OCI-LY3 (cell line): ENCODE measurements around the gene AK1.

ENCODE experiments used
- CTCF ChIP-seq: fragments of 200-600, 300-600 bp; sonication (generic); IDR thresholded peaks from 2 replicates; pipeline ENCODE4 v1.5.1; 2014; ENCODE audit warnings: antibody characterized with exemption, low read length, low read depth
- EZH2phosphoT487 ChIP-seq: fragments of 200-600 bp; shearing (Covaris generic); IDR thresholded peaks from 2 replicates; pipeline ENCODE4 v1.6.1; 2018; ENCODE audit warnings: antibody characterized with exemption, mixed run types, low read depth

DNA sequence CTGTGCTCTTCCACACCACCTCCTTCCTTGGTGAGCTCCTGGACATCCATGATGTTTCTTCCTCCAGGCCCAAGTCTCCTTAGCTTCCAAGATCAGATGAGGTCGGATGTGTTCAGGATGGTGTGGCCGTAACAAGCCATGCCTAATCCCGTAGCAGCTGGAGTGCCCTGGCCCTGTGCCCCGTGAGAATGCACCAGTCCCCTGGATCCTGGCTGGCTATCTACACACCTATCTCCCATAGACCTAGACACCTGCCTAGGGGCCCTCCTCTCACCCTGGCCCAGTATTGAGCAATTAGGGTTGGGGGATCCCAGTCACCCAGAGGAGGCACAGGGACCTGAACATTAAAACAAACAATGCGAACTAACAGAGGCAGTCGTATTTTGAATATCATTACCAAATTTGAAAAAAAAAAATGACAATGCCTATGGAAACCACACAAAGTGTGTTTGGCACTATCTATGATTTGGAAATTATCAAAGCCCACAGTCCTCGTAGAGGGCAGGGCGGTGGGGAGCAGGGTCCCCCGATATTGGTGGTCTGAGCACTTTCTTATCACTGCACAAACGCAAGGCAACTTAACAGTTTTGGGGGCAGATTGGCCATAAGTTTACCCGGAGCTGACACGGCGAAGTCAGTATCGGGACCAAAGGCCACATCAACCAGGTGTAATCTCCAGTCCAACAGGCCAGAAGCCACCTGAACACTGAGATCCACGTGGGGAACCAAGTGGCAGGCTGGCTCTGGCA lies 36.2 kb downstream of the AK1 start:
- TF ChIP-seq CTCF (no peak), EZH2phosphoT487 (no peak)
